ENCODE measurements around the gene PRKCE. TPM values are rescaled to one million over a fixed set of nuclear protein-coding genes. Genes with fewer than 3 reads are reported as not detected.

The PRKCE gene
- total and polyA plus RNA-seq, 2 of the 8 experiments (the other 6 are each of a cell fraction or from before 2014, with no cell fraction given), result 0.54 to 2.1 TPM

- no peak for TF ChIP-seq GTF2F1 (IDR thresholded peaks at IDR 0.05; ENCODE audit: borderline replicate concordance, low read depth, low read length)
- TF ChIP-seq RAD21 (IDR thresholded peaks at IDR 0.05 in 1 of 2, conservative IDR thresholded peaks at IDR 0.05 in 1 of 2; ENCODE audit: low read depth in 2 of 2, low read length in 2 of 2), result no peak
Measured at GRCh38 chr2:45605116-45605515, 46.4 kb upstream of the PRKCE start (continued).
